Activated CD4-positive, alpha-beta T cell treated with anti-CD3 and anti-CD28 coated beads, Interleukin-2, Interleukin-4, amounts not matched to agents 100 ng/mL and 50 ng/mL, durations not matched to agents 16 hours and 8 hours (primary cell): Measurements from ENCODE around the gene RANBP6.
"Not testable (repeated sequence)": the region's sequence is repeated elsewhere in the genome, so short reads cannot be mapped to it uniquely, and the experiment has no call there.

Experiments used
- DNase-seq: peaks from one replicate; pipeline ENCODE4 v3.0.0-alpha.2; 2020; ENCODE audit warnings: low spot score

The RANBP6 gene

GRCh38 chr9:6015278-6016157 is at the start of gene RANBP6:
TSS of gene RANBP6 (minus strand) at chr9:6015624. CDS start at chr9:6015607, 17 bp downstream.
- DNase-seq: peak; percentile 91

- not testable (repeated sequence) for DNase-seq
These were observed 47.7 kb upstream of the RANBP6 start for GRCh38 chr9:6063146-6063545.

- DNase-seq: no peak
These were observed 40.2 kb upstream of the RANBP6 start for GRCh38 chr9:6055666-6056065.

- DNase-seq: peak; percentile 73
These were observed 39.8 kb upstream of the RANBP6 start for GRCh38 chr9:6055216-6055615.

- peak; percentile 71 for DNase-seq
These were observed 39.1 kb upstream of the RANBP6 start for GRCh38 chr9:6054280-6055099.

GRCh38 chr9:6052293-6052919 is 37.0 kb upstream of the RANBP6 start:
- DNase-seq: no peak

GRCh38 chr9:6051511-6051950 is 36.1 kb upstream of the RANBP6 start:
- DNase-seq: no peak

GRCh38 chr9:6049798-6050197 is 34.4 kb upstream of the RANBP6 start:
- DNase-seq: peak; percentile 68

- DNase-seq: no peak
These were observed 32.6 kb upstream of the RANBP6 start for GRCh38 chr9:6048039-6048438.

- DNase-seq: no peak
These were observed 31.6 kb upstream of the RANBP6 start for GRCh38 chr9:6047020-6047419.

- no peak for DNase-seq
These were observed 29.9 kb upstream of the RANBP6 start for GRCh38 chr9:6045364-6045763.

- no peak for DNase-seq
These were observed 24.7 kb upstream of the RANBP6 start for GRCh38 chr9:6040077-6040476.

- no peak for DNase-seq
These were observed 21.0 kb upstream of the RANBP6 start for GRCh38 chr9:6036391-6036790.

GRCh38 chr9:6034954-6035353 is 19.5 kb upstream of the RANBP6 start:
- DNase-seq: peak; percentile 12

GRCh38 chr9:6029604-6030274 is 14.3 kb upstream of the RANBP6 start:
- no peak for DNase-seq

GRCh38 chr9:6024035-6024554 is 8.7 kb upstream of the RANBP6 start:
- peak; percentile 37 for DNase-seq

- DNase-seq: not testable (repeated sequence)
These were observed 1.6 kb upstream of the RANBP6 start for GRCh38 chr9:6016975-6017374.

GRCh38 chr9:6014670-6015270 is 654 bp downstream of the RANBP6 start:
- peak; percentile 78 for DNase-seq

- DNase-seq: peak; percentile 96
These were observed 7.0 kb downstream of the RANBP6 start for GRCh38 chr9:6008169-6008979.

- peak; percentile 63 for DNase-seq
These were observed 7.7 kb downstream of the RANBP6 start for GRCh38 chr9:6007770-6008168.
